Hematopoietic multipotent progenitor cell treated with erythropoietin and hydrocortisone succinate and interleukin-3 and kit ligand, for 6 days (in vitro differentiated cells): ENCODE data around the gene TBX15.

Experiments
- DNase-seq: peaks from one replicate; pipeline ENCODE4 v3.0.0-alpha.2; 2015

TBX15 gene

DNA sequence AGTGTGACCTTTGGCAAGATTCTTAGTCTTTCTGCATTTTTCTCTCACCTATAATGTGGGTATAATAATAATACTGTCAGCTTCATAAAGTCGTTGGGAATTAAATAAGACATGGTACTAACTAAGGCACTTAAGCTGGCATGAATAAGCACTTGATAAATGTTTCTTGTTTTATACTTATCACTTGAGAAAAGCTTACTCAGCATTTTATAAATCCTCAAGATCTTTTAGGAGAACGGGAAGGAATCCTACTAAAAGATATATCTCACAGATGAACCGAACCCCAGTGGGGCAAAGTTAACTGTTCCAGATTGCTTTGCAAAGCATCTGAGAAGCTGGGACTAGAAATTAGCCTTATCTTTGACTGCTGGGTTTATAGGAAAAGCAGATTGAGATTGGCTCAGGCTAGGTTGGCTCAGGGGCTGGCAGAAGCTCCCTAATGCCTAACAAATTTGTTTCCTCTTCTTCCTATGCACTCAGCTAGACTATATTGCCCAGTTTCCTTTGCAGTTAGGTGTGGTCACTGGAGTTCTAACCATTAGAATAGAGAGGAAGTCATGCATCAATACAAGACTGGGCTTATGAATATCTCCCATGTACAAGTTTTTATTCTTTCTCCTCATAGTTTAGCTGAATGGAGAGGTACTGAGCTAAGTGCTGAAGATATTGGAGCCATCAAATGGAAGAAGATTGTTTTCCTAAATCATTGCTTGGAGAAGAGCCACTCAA lies 110.3 kb downstream of the TBX15 start:
- no peak for DNase-seq

- no peak for DNase-seq
Measured at GRCh38 chr1:118871582-118872171, 116.5 kb downstream of the TBX15 start.

DNA sequence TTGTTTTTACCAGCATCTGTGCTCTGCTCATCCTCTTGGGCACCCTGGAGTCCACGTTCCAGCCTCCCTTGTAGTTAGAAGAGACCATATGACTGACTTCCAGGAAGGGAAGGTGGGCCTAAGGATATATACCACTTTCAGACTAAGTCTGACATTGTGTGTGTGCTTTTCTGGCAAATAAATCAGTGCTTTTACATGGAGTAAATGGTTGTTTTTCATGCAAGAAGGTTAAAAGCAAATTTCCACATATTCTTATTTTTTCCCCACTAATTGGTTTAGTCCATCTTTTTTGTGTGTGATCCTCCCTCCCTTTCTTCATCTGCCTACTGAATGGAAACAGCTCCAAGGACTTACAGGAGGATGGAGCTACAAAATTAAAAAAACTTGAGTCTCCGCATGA lies 119.8 kb downstream of the TBX15 start:
- no peak for DNase-seq

- DNase-seq, result no peak
Measured at GRCh38 chr1:118866330-118866729, 121.8 kb downstream of the TBX15 start.

DNA sequence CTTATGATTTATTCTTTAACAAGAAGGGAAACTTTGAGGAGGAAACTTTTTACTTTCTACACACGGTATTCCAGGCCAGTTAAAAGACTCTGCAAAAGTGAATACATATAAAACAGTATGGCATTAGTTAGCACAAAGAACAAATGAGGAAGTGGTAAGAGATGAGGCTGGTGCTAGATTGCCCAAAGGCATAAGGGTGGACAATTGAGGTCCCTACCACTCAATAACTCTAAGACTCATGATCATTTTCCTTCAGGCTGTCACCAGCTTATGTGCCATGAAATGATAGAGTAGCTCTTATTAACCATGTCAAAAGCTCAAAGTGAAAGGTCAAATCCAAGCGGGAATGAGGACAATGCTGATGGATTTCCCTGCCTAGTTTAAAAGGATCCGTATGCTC lies 124.5 kb downstream of the TBX15 start:
- DNase-seq, result no peak

GRCh38 chr1:118862755-118863154 lies 125.4 kb downstream of the TBX15 start:
- DNase-seq, result no peak

DNA sequence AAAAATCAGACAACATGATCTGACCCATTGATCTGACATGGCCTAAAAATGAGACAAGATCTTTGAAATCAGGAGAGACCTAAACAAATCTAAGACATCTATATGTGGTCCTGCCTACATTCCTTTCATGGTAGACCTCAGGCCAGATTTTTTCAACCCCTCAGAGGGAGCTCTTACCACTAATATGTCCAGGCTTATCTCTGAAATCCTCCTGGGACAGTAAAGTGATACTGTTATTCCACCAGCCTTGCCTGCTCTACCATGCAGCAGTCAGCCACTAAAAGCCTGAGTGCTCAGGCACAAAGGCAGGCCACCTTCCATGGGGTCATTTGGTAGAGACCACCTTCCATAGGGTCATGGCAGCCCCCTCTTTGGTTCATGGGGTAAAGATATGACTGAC lies 126.9 kb downstream of the TBX15 start:
- DNase-seq, result no peak

- DNase-seq, result no peak
Measured at GRCh38 chr1:118859999-118860398, 128.1 kb downstream of the TBX15 start.

DNA sequence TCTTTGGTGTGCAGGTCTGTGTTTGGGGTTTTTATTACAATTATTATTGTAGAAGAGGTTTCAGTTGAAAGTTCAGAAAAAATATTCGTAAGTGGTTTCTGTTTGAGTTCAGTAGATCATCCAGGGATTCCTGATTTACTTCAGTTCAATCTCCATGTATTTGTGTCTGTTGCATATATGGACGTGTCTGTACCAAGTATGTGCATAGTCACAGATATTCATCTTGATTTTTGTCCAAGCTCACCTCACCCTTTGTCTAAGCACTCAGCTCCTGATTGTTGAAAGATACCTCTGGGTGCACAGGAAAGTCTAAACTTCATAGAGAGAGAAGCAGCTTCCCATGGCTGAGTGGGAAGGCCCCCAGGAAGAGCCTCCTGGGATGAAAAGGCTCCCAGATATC lies 141.7 kb downstream of the TBX15 start:
- DNase-seq, result no peak

DNA sequence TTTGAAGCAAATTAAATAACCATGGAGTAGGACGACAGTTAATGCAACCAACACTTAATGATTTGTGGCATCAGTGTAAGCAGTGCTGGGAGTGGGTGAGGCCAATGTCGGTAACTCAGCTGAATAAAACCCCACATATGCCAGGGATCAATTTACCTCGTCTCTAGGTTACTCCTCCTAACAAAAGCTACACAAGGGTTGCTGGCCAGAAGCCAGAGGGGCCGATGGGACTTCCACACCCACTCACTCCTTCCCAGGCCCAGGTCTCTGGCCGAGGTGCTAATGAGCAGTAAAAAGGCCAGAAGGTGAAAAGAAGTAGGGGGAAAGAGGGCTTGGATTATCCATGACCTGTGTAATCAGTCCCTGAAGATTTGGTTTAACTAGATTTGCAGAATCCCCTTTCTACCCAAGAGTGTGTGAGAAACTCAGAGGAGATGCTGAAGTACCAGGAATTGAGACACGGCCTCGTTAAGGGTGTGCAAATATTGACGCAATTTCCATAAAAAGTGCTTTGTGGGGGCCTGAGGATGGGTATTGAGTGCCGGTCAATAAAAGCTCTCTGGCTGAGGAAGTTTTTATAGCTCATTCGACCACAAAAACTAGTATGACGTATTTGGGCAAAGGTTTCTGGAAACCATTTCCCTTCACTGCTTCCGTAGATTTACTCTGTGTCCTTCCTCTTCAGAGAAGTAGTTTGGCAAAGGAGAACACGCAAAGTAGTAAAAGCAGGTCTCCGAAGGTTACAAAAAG lies 145.5 kb downstream of the TBX15 start:
- DNase-seq, result no peak

GRCh38 chr1:118841521-118841920 lies 146.6 kb downstream of the TBX15 start:
- DNase-seq, result no peak
